ENCODE measurements around the gene RHBDD3.

- TF ChIP-seq REST (IDR thresholded peaks at IDR 0.05; ENCODE audit: unreplicated experiment) (no peak), CTCF (conservative IDR thresholded peaks at IDR 0.05; ENCODE audit: low read depth in 2 of 2) (no peak), EZH2phosphoT487 (IDR thresholded peaks at IDR 0.05; ENCODE audit: unreplicated experiment) (no peak), JUNB (IDR thresholded peaks at IDR 0.05; ENCODE audit: unreplicated experiment) (no peak)
These were observed 22.3 kb upstream of the RHBDD3 start for GRCh38 chr22:29290061-29290460.
